H1 (cell line): ENCODE measurements around the gene FRK. TPM values are rescaled to one million over a fixed set of nuclear protein-coding genes. Genes with fewer than 3 reads are reported as not detected.
A peak's percentile ranks its signal among the peaks of the same experiment; 100 is the strongest.

ENCODE experiments used
- CTCF ChIA-PET: fragments of 300-600 bp; sonication (Branson Sonifier 250); formaldehyde crosslinking; loops from one replicate; lab custom pipeline; 2021; ENCODE audit not compliant: partially characterized antibody; lab: Charles Lee
- POLR2A ChIA-PET: fragments of 300-600 bp; sonication (Branson Sonifier 250); formaldehyde crosslinking; loops from one replicate; lab custom pipeline; 2021; ENCODE audit warnings: inconsistent platforms; ENCODE audit not compliant: partially characterized antibody; lab: Charles Lee
- DNase-seq, 2 experiments: peaks; one replicate each; pipeline versions ENCODE4 v3.0.0 to v3.0.0-alpha.2; 2010 to 2022; ENCODE audit warnings: low spot score in 2 of 2, low read depth in 1 of 2, mixed read lengths in 1 of 2
- FAIRE-seq: peaks from 2 replicates; lab custom pipeline; 2011; peaks lifted over from hg19 to GRCh38; lab: Jason Lieb, UNC
- H2AFZ ChIP-seq: 2 replicates; pipeline ENCODE4 v1.8.1; 2012; ENCODE audit warnings: low read length, inconsistent platforms
- H2AK5ac ChIP-seq: 2 replicates; pipeline ENCODE4 v1.6.1; 2013; ENCODE audit warnings: low read depth, low read length
- H2BK120ac ChIP-seq: replicated peaks from 2 replicates; pipeline ENCODE3; 2013; ENCODE audit warnings: low read depth, low read length, inconsistent platforms
- H2BK12ac ChIP-seq: 2 replicates; pipeline ENCODE4 v1.6.1; 2013; ENCODE audit warnings: low read depth, low read length
- H2BK15ac ChIP-seq: 2 replicates; pipeline ENCODE4 v1.6.1; 2013; ENCODE audit warnings: low read length
- H2BK20ac ChIP-seq: 2 replicates; pipeline ENCODE4 v1.6.1; 2013; ENCODE audit warnings: low read length
- H2BK5ac ChIP-seq: 2 replicates; pipeline ENCODE4 v1.6.1; 2013; ENCODE audit warnings: low read depth, low read length
- H3K14ac ChIP-seq: 2 replicates; pipeline ENCODE4 v1.6.1; 2013; ENCODE audit warnings: inconsistent platforms; ENCODE audit not compliant: insufficient read length
- H3K18ac ChIP-seq: 2 replicates; pipeline ENCODE4 v1.6.1; 2013; ENCODE audit warnings: low read length; ENCODE audit errors: extremely low read depth
- H3K23ac ChIP-seq: 2 replicates; pipeline ENCODE4 v1.6.1; 2013; ENCODE audit warnings: inconsistent platforms; ENCODE audit not compliant: insufficient read length
- H3K23me2 ChIP-seq: 2 replicates; pipeline ENCODE4 v1.6.1; 2013; ENCODE audit warnings: low read depth, low read length
- H3K27ac ChIP-seq: 2 replicates; pipeline ENCODE4 v1.6.1; 2011; ENCODE audit warnings: low read depth, low read length, inconsistent platforms
- H3K27me3 ChIP-seq, 4 experiments: replicated peaks in 1 of 4; 1 replicate in 1 of 4; 2 replicates in 3 of 4; pipeline versions ENCODE4 v1.6.1 to v1.8.1; 2011 to 2013; ENCODE audit warnings: low read length in 3 of 4, mild to moderate bottlenecking in 3 of 4, inconsistent platforms in 2 of 4, mixed read lengths in 2 of 4, moderate library complexity in 1 of 4; ENCODE audit not compliant: control insufficient read depth in 3 of 4, insufficient read depth in 3 of 4; ENCODE audit errors: extremely low read depth in 1 of 4
- H3K36me3 ChIP-seq, 4 experiments: 2 replicates each; pipeline versions ENCODE4 v1.6.1 to v1.8.1; 2011 to 2013; ENCODE audit warnings: mild to moderate bottlenecking in 4 of 4, low read length in 3 of 4, moderate library complexity in 2 of 4, control low read depth in 1 of 4, inconsistent platforms in 1 of 4; ENCODE audit not compliant: insufficient read depth in 4 of 4, control insufficient read depth in 2 of 4
- H3K4ac ChIP-seq: replicated peaks from 2 replicates; pipeline ENCODE3; 2013; ENCODE audit warnings: low read length, low read depth, mixed read lengths, inconsistent platforms; ENCODE audit not compliant: insufficient read length
- H3K4me1 ChIP-seq, 4 experiments: replicated peaks in 1 of 4; 1 replicate in 1 of 4; 2 replicates in 3 of 4; pipeline versions ENCODE4 v1.6.1 to v1.8.1; 2011 to 2013; ENCODE audit warnings: low read length in 3 of 4, inconsistent platforms in 2 of 4, mixed read lengths in 1 of 4; ENCODE audit not compliant: insufficient read depth in 4 of 4, control insufficient read depth in 3 of 4
- H3K4me2 ChIP-seq, 2 experiments: 2 replicates each; pipeline versions ENCODE4 v1.6.1 to v1.8.1; 2011 to 2013; ENCODE audit warnings: low read depth in 2 of 2, low read length in 2 of 2, control low read depth in 1 of 2, inconsistent platforms in 1 of 2, mild to moderate bottlenecking in 1 of 2; ENCODE audit not compliant: insufficient read depth in 1 of 2
- H3K4me3 ChIP-seq, 4 experiments: fragments of 200-600, 300-600 bp in 1 of 4; sonication (generic), shearing (Covaris generic), sonication (Bioruptor Twin) in 1 of 4; 2 replicates each; pipeline versions ENCODE4 v1.5.1 to v1.8.1; 2011 to 2016; ENCODE audit warnings: low read length in 4 of 4, low read depth in 3 of 4, control low read depth in 2 of 4, inconsistent platforms in 2 of 4, mild to moderate bottlenecking in 2 of 4, mixed read lengths in 1 of 4, moderate library complexity in 1 of 4; ENCODE audit not compliant: insufficient read depth in 2 of 4; ENCODE audit errors: extremely low read depth in 1 of 4
- H3K56ac ChIP-seq: replicated peaks from 2 replicates; pipeline ENCODE3; 2013; ENCODE audit warnings: low read depth, mild to moderate bottlenecking, mixed read lengths, low read length, inconsistent platforms; ENCODE audit not compliant: insufficient read length
- H3K79me1 ChIP-seq: 2 replicates; pipeline ENCODE4 v1.6.1; 2013; ENCODE audit warnings: low read depth, low read length, control low read depth
- H3K79me2 ChIP-seq, 2 experiments: 2 replicates each; pipeline versions ENCODE4 v1.6.1 to v1.8.1; 2012 to 2013; ENCODE audit warnings: low read length in 2 of 2, mild to moderate bottlenecking in 2 of 2, inconsistent platforms in 1 of 2; ENCODE audit not compliant: insufficient read depth in 2 of 2, control insufficient read depth in 1 of 2
- H3K9ac ChIP-seq, 4 experiments: replicated peaks in 1 of 4; 1 replicate in 1 of 4; 2 replicates in 3 of 4; pipeline versions ENCODE4 v1.6.1 to v1.8.1; 2011 to 2013; ENCODE audit warnings: low read depth in 3 of 4, low read length in 3 of 4, control low read depth in 2 of 4, mild to moderate bottlenecking in 2 of 4, moderate library complexity in 2 of 4, inconsistent platforms in 1 of 4; ENCODE audit errors: extremely low read depth in 1 of 4
- H3K9me3 ChIP-seq, 2 experiments: 2 replicates each; pipeline versions ENCODE4 v1.6.1 to v1.8.1; 2012 to 2013; ENCODE audit warnings: mild to moderate bottlenecking in 2 of 2, moderate library complexity in 2 of 2, control low read depth in 1 of 2, inconsistent platforms in 1 of 2, low read depth in 1 of 2, low read length in 1 of 2, mixed read lengths in 1 of 2; ENCODE audit not compliant: insufficient read depth in 2 of 2
- H4K20me1 ChIP-seq, 2 experiments: replicated peaks in 1 of 2; 2 replicates each; pipeline versions ENCODE3 to v1.8.1; 2011 to 2013; ENCODE audit warnings: inconsistent platforms in 2 of 2, low read length in 2 of 2, mild to moderate bottlenecking in 1 of 2; ENCODE audit not compliant: insufficient read depth in 2 of 2, control insufficient read depth in 1 of 2
- H4K5ac ChIP-seq: 2 replicates; pipeline ENCODE4 v1.6.1; 2013; ENCODE audit warnings: low read length, low read depth, mixed read lengths, inconsistent platforms; ENCODE audit not compliant: insufficient read length
- H4K8ac ChIP-seq: 2 replicates; pipeline ENCODE4 v1.8.0; 2013; ENCODE audit warnings: mild to moderate bottlenecking, moderate library complexity, low read length, inconsistent platforms; ENCODE audit not compliant: insufficient read depth; ENCODE audit errors: extremely low read depth
- H4K91ac ChIP-seq: replicated peaks from 2 replicates; pipeline ENCODE3; 2013; ENCODE audit warnings: low read length, mixed read lengths, inconsistent platforms; ENCODE audit not compliant: insufficient read length
- GTF2F1 ChIP-seq: IDR thresholded peaks from 2 replicates; pipeline ENCODE4 v1.6.1; 2012; ENCODE audit warnings: low read depth, low read length, improper control_type of control experiment, borderline replicate concordance
- WGBS, 2 experiments: shearing (Covaris generic) in 1 of 2; methylation state at CpG; one replicate each; pipeline versions ENCODE4 v1.1.6 to v1.1.7; 2013 to 2015; ENCODE audit warnings: low lambda C conversion rate in 2 of 2, mixed read lengths in 2 of 2, inconsistent platforms in 1 of 2, low coverage in 1 of 2, missing lambda C conversion rate in 1 of 2; ENCODE audit not compliant: insufficient replicate concordance in 2 of 2, insufficient coverage in 1 of 2, insufficient read length in 1 of 2; ENCODE audit errors: extremely low coverage in 1 of 2, missing lambda C conversion rate in 1 of 2; 5-methylcytosine and 5-hydroxymethylcytosine counted together
- polyA plus RNA-seq, 7 experiments: library from polyadenylated mRNA; depleted of rRNA in 3 of 7; stranded (reverse) in 5 of 7; unstranded in 2 of 7; fragments of >200 nt in 5 of 7; fragments of 200-250 nt in 2 of 7; gene quantifications; 1 replicate in 5 of 7; 2 replicates in 1 of 7; 4 replicates in 1 of 7; pipeline versions ENCODE4 v1.2.1 to v1.2.3, GENCODE V29; 2011 to 2013; ENCODE audit warnings: missing spikeins in 2 of 7, mixed read lengths in 2 of 7
- total RNA-seq: library from RNA; stranded (reverse); fragmentation: NEBNext Ultra II Directional; extraction: Animal tissue kit (Norgen Biotek cat#: 25700); gene quantifications from 2 replicates; pipeline ENCODE4 v1.2.1, GENCODE V29; 2021

FRK gene
- total and polyA plus RNA-seq, 2 of the 8 experiments (the other 6 are each of a cell fraction or from before 2014, with no cell fraction given): 0.11 to 0.24 TPM

DNA sequence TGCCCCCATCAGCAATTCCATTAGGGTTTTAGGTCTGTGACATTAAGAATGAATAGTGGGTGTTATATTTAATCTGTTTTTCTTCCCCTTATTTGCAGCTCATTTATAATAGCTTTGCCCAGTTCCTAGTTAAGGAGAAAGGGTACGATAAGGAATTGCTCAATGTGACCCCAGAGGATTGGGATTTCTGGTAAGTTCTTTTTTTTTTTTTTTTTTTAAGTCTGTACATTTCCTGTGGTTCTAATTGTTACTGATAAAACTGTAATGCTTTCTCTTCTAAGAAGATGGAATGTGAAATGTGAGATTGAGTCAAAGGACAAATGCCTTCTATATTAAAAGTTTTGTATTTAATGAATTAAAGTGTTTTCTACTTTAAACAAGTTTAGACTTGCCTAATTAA lies 45.5 kb upstream of the FRK start:
- no peak overlapping the region for H3K9ac ChIP-seq
- H3K9me3 ChIP-seq: no peaks in the 10 kb centered on the region
- no peak overlapping the region for H2BK15ac ChIP-seq
- TF ChIP-seq GTF2F1: no peak
- DNase-seq (no peak), FAIRE-seq (no peak)
- ChIA-PET CTCF (interaction anchor here (0.9 to 2.0 kb wide), 3 partner anchors 10 to 21 kb away, joined by 4 to 7 read pairs (median 6); no protein-coding TSS in a partner anchor), POLR2A (interaction anchor here (0.6 to 1.8 kb wide), 5 partner anchors 12 to 672 kb away, joined by 3 to 6 read pairs (median 3); no protein-coding TSS in a partner anchor)
- no peak overlapping the region for H4K8ac ChIP-seq
- peaks cover 0 to 46% of the 10 kb centered on the region in 2 experiments; a peak in 2 of 4 replicates for H3K79me2 ChIP-seq
- no peak overlapping the region for H3K56ac ChIP-seq
- H4K20me1 ChIP-seq: no peaks in the 10 kb centered on the region
- no peak overlapping the region for H4K91ac ChIP-seq
- peak overlapping the region; percentile 79 for H4K5ac ChIP-seq
- no peak overlapping the region for H2BK20ac ChIP-seq
- H3K79me1 ChIP-seq: no peaks in the 10 kb centered on the region; the same call in 1 of the 2 replicates
- no peak overlapping the region for H3K4ac ChIP-seq
- H2AFZ ChIP-seq: no peak overlapping the region
- H3K27ac ChIP-seq: peak overlapping the region; percentile 83; the same call in 1 of the 2 replicates
- H3K4me1 ChIP-seq: peaks cover 0 to 28% (median 20%) of the 10 kb centered on the region in 4 experiments
- peak overlapping the region; percentile 50 to 56; a peak in 3 of 4 replicates for H3K4me2 ChIP-seq
- H3K23ac ChIP-seq: no peak overlapping the region
- no peak overlapping the region for H3K14ac ChIP-seq
- no peak overlapping the region for H2BK120ac ChIP-seq
- H3K27me3 ChIP-seq: no peaks in the 10 kb centered on the region
- peaks cover 2 to 32% (median 15%) of the 10 kb centered on the region in 4 experiments; a peak in 7 of 8 replicates for H3K36me3 ChIP-seq
- H3K23me2 ChIP-seq: peaks cover 5% of the 10 kb centered on the region
- peak overlapping the region in 1 of 4 experiments; percentile 42; a peak in 2 of 8 replicates for H3K4me3 ChIP-seq
- no peak overlapping the region for H2BK12ac ChIP-seq
- H3K18ac ChIP-seq: no peak overlapping the region
- H2BK5ac ChIP-seq: no peak overlapping the region
- no peak overlapping the region for H2AK5ac ChIP-seq
- WGBS, 2 experiments: 70% methylated on average over 1 of the region's 1 CpG; no CpG with 5 or more reads in 1 of the 2 experiments
